HCT116 (cell line): ENCODE data around the gene PLAC8. TPM values are rescaled to one million over a fixed set of nuclear protein-coding genes. Genes with fewer than 3 reads are reported as not detected.

Source experiments
- ATAC-seq: fragments of 200-7000 bp; cut with Tn5 transposase; 2 replicates; pipeline ENCODE4 v1.9.1; 2020; ENCODE audit warnings: mild to moderate bottlenecking, moderate library complexity
- BruUV-seq: library from RNA; stranded (reverse); fragments of 400-500 nt; replicated peaks from 2 replicates; lab custom pipeline; 2021; lab: Mats Ljungman, UMichigan
- CTCF ChIA-PET: fragments of 300-600 bp; sonication (Branson Sonifier 250); formaldehyde crosslinking; loops from one replicate; lab custom pipeline; 2021; ENCODE audit warnings: antibody characterized with exemption; lab: Charles Lee
- POLR2A ChIA-PET: fragments of 300-600, 350-600 bp; sonication (Branson Sonifier 250); formaldehyde crosslinking; loops from one replicate; lab custom pipeline; 2021; ENCODE audit warnings: antibody characterized with exemption; lab: Charles Lee
- RAD21 ChIA-PET, 2 experiments: fragments of 300-600 bp; sonication (Branson Sonifier 250); formaldehyde crosslinking; loops; one replicate each; lab custom pipeline; 2023; ENCODE audit warnings: low total read pairs in 2 of 2; ENCODE audit not compliant: uncharacterized antibody in 2 of 2, unreplicated experiment in 2 of 2, low non-redundant PET in 1 of 2; lab: Charles Lee
- DNase-seq: peaks from one replicate; pipeline ENCODE4 v3.0.0-alpha.2; 2010; ENCODE audit warnings: low read depth, low spot score
- H2AFZ ChIP-seq: fragments of 200-600 bp; shearing (Covaris generic), sonication (generic); 2 replicates; pipeline ENCODE4 v1.6.1; 2017; ENCODE audit warnings: low read depth, mixed run types, mixed read lengths, antibody characterized with exemption, low read length; ENCODE audit not compliant: poor library complexity, severe bottlenecking
- H3K27ac ChIP-seq: 2 replicates; pipeline ENCODE4 v1.5.1; 2012; ENCODE audit warnings: low read depth, low read length
- H3K27me3 ChIP-seq: fragments of 200-600 bp; sonication (generic); 2 replicates; pipeline ENCODE4 v1.6.1; 2016; ENCODE audit warnings: mixed run types, low read length, mixed read lengths; ENCODE audit not compliant: insufficient read depth
- H3K36me3 ChIP-seq, 2 experiments: fragments of 200-500 bp in 1 of 2; fragments of 200-600 bp in 1 of 2; sonication (Bioruptor generic) in 1 of 2; sonication (generic) in 1 of 2; 2 replicates each; pipeline versions ENCODE4 v1.5.1 to v1.6.1; 2014 to 2016; ENCODE audit warnings: low read length in 2 of 2, inconsistent platforms in 1 of 2, mixed read lengths in 1 of 2, mixed run types in 1 of 2; ENCODE audit not compliant: insufficient read depth in 2 of 2, control insufficient read depth in 1 of 2
- H3K4me1 ChIP-seq, 2 experiments: fragments of 200-600 bp in 1 of 2; sonication (generic) in 1 of 2; 2 replicates each; pipeline versions ENCODE4 v1.5.1 to v1.6.1; 2012 to 2017; ENCODE audit warnings: low read length in 2 of 2, inconsistent platforms in 1 of 2, mild to moderate bottlenecking in 1 of 2, mixed read lengths in 1 of 2, mixed run types in 1 of 2, moderate library complexity in 1 of 2; ENCODE audit not compliant: insufficient read depth in 2 of 2, control insufficient read depth in 1 of 2
- H3K4me2 ChIP-seq: fragments of 200-600 bp; sonication (generic); 2 replicates; pipeline ENCODE4 v1.6.1; 2017; ENCODE audit warnings: mixed run types, low read length, mixed read lengths
- H3K4me3 ChIP-seq, 2 experiments: fragments of 200-600 bp in 1 of 2; sonication (generic) in 1 of 2; replicated peaks in 1 of 2; 2 replicates each; pipeline ENCODE4 v1.5.1; 2011 to 2016; ENCODE audit warnings: low read length in 2 of 2, control low read depth in 1 of 2, low read depth in 1 of 2, mild to moderate bottlenecking in 1 of 2, mixed read lengths in 1 of 2, mixed run types in 1 of 2
- H3K79me2 ChIP-seq: fragments of 200-600 bp; sonication (generic); 2 replicates; pipeline ENCODE4 v1.6.1; 2017; ENCODE audit warnings: mild to moderate bottlenecking, mixed run types, low read length, moderate library complexity, mixed read lengths; ENCODE audit not compliant: insufficient read depth
- H3K9ac ChIP-seq: fragments of 200-600 bp; sonication (generic); 2 replicates; pipeline ENCODE4 v1.6.1; 2016; ENCODE audit warnings: low read length, mixed read lengths
- H3K9me2 ChIP-seq: fragments of 200-600 bp; sonication (generic), shearing (Covaris generic); 2 replicates; pipeline ENCODE4 v1.6.1; 2017; ENCODE audit warnings: mixed run types, mild to moderate bottlenecking, moderate library complexity; ENCODE audit not compliant: insufficient read depth
- H3K9me3 ChIP-seq, 2 experiments: fragments of 200-500 bp in 1 of 2; fragments of 200-600 bp in 1 of 2; sonication (Bioruptor generic) in 1 of 2; sonication (generic) in 1 of 2; 2 replicates each; pipeline ENCODE4 v1.6.1; 2014 to 2017; ENCODE audit warnings: low read length in 2 of 2, mixed read lengths in 2 of 2, inconsistent platforms in 1 of 2, low read depth in 1 of 2, mild to moderate bottlenecking in 1 of 2, mixed run types in 1 of 2, moderate library complexity in 1 of 2; ENCODE audit not compliant: control insufficient read depth in 1 of 2, insufficient read depth in 1 of 2
- H4K20me1 ChIP-seq: fragments of 200-600 bp; sonication (generic), shearing (Covaris generic); 2 replicates; pipeline ENCODE4 v1.6.1; 2017; ENCODE audit warnings: mixed run types, mild to moderate bottlenecking, moderate library complexity; ENCODE audit not compliant: insufficient read depth
- ATF3 ChIP-seq: IDR thresholded peaks from 2 replicates; pipeline ENCODE4 v1.6.1; 2012
- CBX3 ChIP-seq: IDR thresholded peaks from 2 replicates; pipeline ENCODE4 v1.6.1; 2012; ENCODE audit warnings: low read depth
- CTCF ChIP-seq, 3 experiments: fragments of 200-600 bp in 1 of 3; sonication (generic) in 1 of 3; IDR thresholded peaks in 2 of 3; conservative IDR thresholded peaks in 1 of 3; 2 replicates each; pipeline ENCODE4 v1.5.1; 2012 to 2017; ENCODE audit warnings: low read depth in 2 of 3, low read length in 2 of 3, antibody characterized with exemption in 1 of 3, borderline replicate concordance in 1 of 3, control low read depth in 1 of 3, mild to moderate bottlenecking in 1 of 3, mixed read lengths in 1 of 3, mixed run types in 1 of 3, moderate library complexity in 1 of 3; ENCODE audit not compliant: insufficient read depth in 1 of 3
- EGR1 ChIP-seq: IDR thresholded peaks from 2 replicates; pipeline ENCODE4 v1.6.1; 2012; ENCODE audit warnings: low read depth
- ELF1 ChIP-seq: IDR thresholded peaks from 2 replicates; pipeline ENCODE4 v1.6.1; 2012; ENCODE audit warnings: low read depth, borderline replicate concordance
- EZH2 ChIP-seq: fragments of 200-600 bp; sonication (generic); IDR thresholded peaks from 2 replicates; pipeline ENCODE4 v1.6.1; 2017; ENCODE audit warnings: antibody characterized with exemption, mixed run types
- FOSL1 ChIP-seq: IDR thresholded peaks from 2 replicates; pipeline ENCODE4 v1.6.1; 2012; ENCODE audit warnings: low read depth
- JUND ChIP-seq: IDR thresholded peaks from 2 replicates; pipeline ENCODE4 v1.6.1; 2012
- MAX ChIP-seq: IDR thresholded peaks from 2 replicates; pipeline ENCODE4 v1.6.1; 2012
- POLR2A ChIP-seq: IDR thresholded peaks from 2 replicates; pipeline ENCODE4 v1.7.0; 2011; ENCODE audit warnings: borderline replicate concordance; ENCODE audit not compliant: insufficient read depth, insufficient read length; ENCODE audit errors: extremely low read depth
- RAD21 ChIP-seq: IDR thresholded peaks from 2 replicates; pipeline ENCODE4 v1.6.1; 2012; ENCODE audit warnings: low read depth, mild to moderate bottlenecking
- REST ChIP-seq: IDR thresholded peaks from 2 replicates; pipeline ENCODE4 v1.6.1; 2012; ENCODE audit warnings: low read depth
- SIN3A ChIP-seq: IDR thresholded peaks from 2 replicates; pipeline ENCODE4 v1.6.1; 2012; ENCODE audit warnings: low read depth
- SP1 ChIP-seq: IDR thresholded peaks from 2 replicates; pipeline ENCODE4 v1.6.1; 2012; ENCODE audit warnings: low read depth
- SRF ChIP-seq: IDR thresholded peaks from 2 replicates; pipeline ENCODE4 v1.6.1; 2012; ENCODE audit warnings: low read depth
- TCF7L2 ChIP-seq: IDR thresholded peaks from 2 replicates; pipeline ENCODE4 v1.7.0; 2011; ENCODE audit warnings: borderline replicate concordance, inconsistent platforms; ENCODE audit not compliant: insufficient read depth, insufficient read length; ENCODE audit errors: extremely low read depth
- YY1 ChIP-seq: IDR thresholded peaks from 2 replicates; pipeline ENCODE4 v1.6.1; 2011; ENCODE audit warnings: low read length, low read depth, moderate library complexity, mild to moderate bottlenecking; ENCODE audit not compliant: insufficient replicate concordance; ENCODE audit errors: extremely low read depth
- ZBTB33 ChIP-seq: IDR thresholded peaks from 2 replicates; pipeline ENCODE4 v1.6.1; 2011; ENCODE audit warnings: mild to moderate bottlenecking, low read length, moderate library complexity; ENCODE audit not compliant: insufficient replicate concordance; ENCODE audit errors: extremely low read depth
- intact Hi-C: fragments of 100-400 bp; cut with micrococcal nuclease; formaldehyde crosslinking; loops from 2 replicates; pipeline ENCODE4 v1.10.0; 2022
- total RNA-seq: library from RNA; stranded (reverse); gene quantifications from one replicate; pipeline ENCODE4 v1.2.1, GENCODE V29; 2021; ENCODE audit not compliant: unreplicated experiment

PLAC8 gene
- total RNA-seq, 1 experiment from 2014 or later: 0.61 TPM

- ChIA-PET POLR2A (no interaction called here), CTCF (no interaction called here), RAD21 (no interaction called here)
- DNase-seq (no peak), ATAC-seq (peak; percentile 34)
- no peaks in the 10 kb centered on the region for H3K9me3 ChIP-seq
- H3K27ac ChIP-seq: no peak overlapping the region
- no peak overlapping the region for H3K4me3 ChIP-seq
- H3K4me2 ChIP-seq: peak overlapping the region; percentile 16; the same call in 1 of the 2 replicates
- BruUV-seq: no TSS peak
- peak overlapping the region; percentile 89 for H2AFZ ChIP-seq
- H3K9ac ChIP-seq: no peak overlapping the region
- no peak for TF ChIP-seq MAX
- TF ChIP-seq EGR1: no peak
- no peak for TF ChIP-seq REST
- no peak for TF ChIP-seq CBX3
- TF ChIP-seq TCF7L2: no peak
- TF ChIP-seq ELF1: no peak
- no peak for TF ChIP-seq FOSL1
- no peak for TF ChIP-seq POLR2A
- no peak for TF ChIP-seq ZBTB33
- TF ChIP-seq RAD21: no peak
- no peak for TF ChIP-seq EZH2
- TF ChIP-seq SRF: no peak
- no peak for TF ChIP-seq CTCF (IDR thresholded peaks at IDR 0.05 in 2 of 3, conservative IDR thresholded peaks at IDR 0.05 in 1 of 3; ENCODE audit: borderline replicate concordance in 1 of 3, insufficient read depth in 1 of 3, low read depth in 2 of 3, low read length in 2 of 3)
- no peak for TF ChIP-seq SP1
- TF ChIP-seq JUND: no peak
- no peak for TF ChIP-seq ATF3
- no peak for TF ChIP-seq YY1
- no peak for TF ChIP-seq SIN3A
- H3K36me3 ChIP-seq: no peaks in the 10 kb centered on the region
- intact Hi-C loops: no loop called here
- no peaks in the 10 kb centered on the region for H3K9me2 ChIP-seq
- H3K4me1 ChIP-seq: peaks cover 0 to 5% of the 10 kb centered on the region in 2 experiments; a peak in 2 of 4 replicates
- H3K27me3 ChIP-seq: no peaks in the 10 kb centered on the region
- no peaks in the 10 kb centered on the region for H4K20me1 ChIP-seq
- H3K79me2 ChIP-seq: no peaks in the 10 kb centered on the region
Observed at GRCh38 chr4:83128240-83128929, 13.9 kb upstream of the PLAC8 start.
